GM12878 (cell line): Measurements from ENCODE around the gene FLT3LG. TPM values are rescaled to one million over a fixed set of nuclear protein-coding genes. Genes with fewer than 3 reads are reported as not detected.

Experiments used
- ATAC-seq: fragments of 200-7000 bp; cut with Tn5 transposase; 3 replicates; pipeline ENCODE4 v1.9.1; 2020; ENCODE audit warnings: mild to moderate bottlenecking, moderate library complexity
- BruUV-seq: library from RNA; stranded (reverse); fragments of 400-500 nt; replicated peaks from 2 replicates; lab custom pipeline; 2021; lab: Mats Ljungman, UMichigan
- CTCF ChIA-PET: fragments of 300-600 bp; sonication (Branson Sonifier 250); formaldehyde crosslinking; extraction: SDS; loops from one replicate; lab custom pipeline; 2021; ENCODE audit warnings: inconsistent platforms; lab: Yijun Ruan, JAX
- POLR2A ChIA-PET: fragments of 350-600 bp; formaldehyde crosslinking; extraction: SDS; loops from one replicate; lab custom pipeline; 2021; ENCODE audit warnings: inconsistent platforms; lab: Charles Lee
- RAD21 ChIA-PET: fragments of 300-600 bp; sonication (Branson Sonifier 250); formaldehyde crosslinking; loops from one replicate; lab custom pipeline; 2023; ENCODE audit warnings: antibody characterized with exemption; ENCODE audit not compliant: unreplicated experiment; lab: Charles Lee
- SMC1A ChIA-PET: fragments of 300-600 bp; sonication (Branson Sonifier 250); formaldehyde crosslinking; loops from one replicate; lab custom pipeline; 2023; ENCODE audit not compliant: unreplicated experiment, uncharacterized antibody; lab: Charles Lee
- DNase-seq: peaks from one replicate; pipeline ENCODE4 v3.0.0-alpha.2; 2011; ENCODE audit warnings: low read depth, low spot score
- FAIRE-seq: peaks from 3 replicates; lab custom pipeline; 2011; peaks lifted over from hg19 to GRCh38; lab: Jason Lieb, UNC
- H2AFZ ChIP-seq: 2 replicates; pipeline ENCODE4 v1.6.0; 2011; ENCODE audit warnings: low read depth, low read length, control low read depth; ENCODE audit not compliant: control insufficient read depth
- H3K27ac ChIP-seq: 2 replicates; pipeline ENCODE4 v1.5.1; 2011; ENCODE audit warnings: control low read depth; ENCODE audit not compliant: control insufficient read depth, insufficient read depth
- H3K27me3 ChIP-seq, 2 experiments: replicated peaks in 1 of 2; 2 replicates each; pipeline versions ENCODE4 v1.6.0 to v1.6.1; 2011; ENCODE audit warnings: low read length in 1 of 2; ENCODE audit not compliant: control insufficient read depth in 2 of 2, insufficient read depth in 2 of 2
- H3K36me3 ChIP-seq, 2 experiments: 2 replicates each; pipeline ENCODE4 v1.5.1; 2011; ENCODE audit warnings: low read length in 1 of 2; ENCODE audit not compliant: control insufficient read depth in 2 of 2, insufficient read depth in 2 of 2
- H3K4me1 ChIP-seq: 2 replicates; pipeline ENCODE4 v1.6.1; 2011; ENCODE audit warnings: mild to moderate bottlenecking, low read length, moderate library complexity, mixed read lengths; ENCODE audit not compliant: control insufficient read depth, insufficient read depth
- H3K4me2 ChIP-seq: 2 replicates; pipeline ENCODE4 v1.6.0; 2011; ENCODE audit warnings: control low read depth; ENCODE audit not compliant: control insufficient read depth, insufficient read depth
- H3K4me3 ChIP-seq: fragments of 200-600 bp; sonication (generic); 2 replicates; pipeline ENCODE4 v1.5.1; 2016
- H3K79me2 ChIP-seq: 2 replicates; pipeline ENCODE4 v1.6.0; 2011; ENCODE audit warnings: low read length; ENCODE audit not compliant: control insufficient read depth, insufficient read depth
- H3K9ac ChIP-seq: 2 replicates; pipeline ENCODE4 v1.8.0; 2011; ENCODE audit warnings: low read length, control low read depth, mixed read lengths; ENCODE audit not compliant: control insufficient read depth, insufficient read depth
- H3K9me3 ChIP-seq: replicated peaks from 3 replicates; pipeline ENCODE4 v1.5.1; 2011; ENCODE audit warnings: mild to moderate bottlenecking, low read length; ENCODE audit not compliant: control insufficient read depth, insufficient read depth
- H4K20me1 ChIP-seq: 2 replicates; pipeline ENCODE4 v1.6.0; 2011; ENCODE audit not compliant: control insufficient read depth, insufficient read depth
- CEBPB ChIP-seq, 2 experiments: fragments of 150-350 bp in 1 of 2; IDR thresholded peaks; 2 replicates each; pipeline ENCODE4 v1.6.1; 2012 to 2014; ENCODE audit warnings: low read depth in 2 of 2, low read length in 2 of 2, borderline replicate concordance in 1 of 2, inconsistent platforms in 1 of 2
- DPF2 ChIP-seq: fragments of 450-650 bp; IDR thresholded peaks from 2 replicates; pipeline ENCODE4 v1.6.1; 2017; ENCODE audit warnings: mild to moderate bottlenecking
- FOXM1 ChIP-seq: IDR thresholded peaks from 2 replicates; pipeline ENCODE4 v1.6.1; 2012; ENCODE audit warnings: low read depth, mild to moderate bottlenecking, inconsistent platforms, low read length, moderate library complexity
- IRF3 ChIP-seq: fragments of 450-650 bp; IDR thresholded peaks from 2 replicates; pipeline ENCODE4 v1.6.1; 2014; ENCODE audit warnings: mild to moderate bottlenecking
- LARP7 ChIP-seq: fragments of 450-650 bp; IDR thresholded peaks from 2 replicates; pipeline ENCODE4 v1.6.1; 2017; ENCODE audit warnings: mild to moderate bottlenecking
- POLR2AphosphoS2 ChIP-seq: IDR thresholded peaks from 2 replicates; pipeline ENCODE4 v1.6.1; 2011; ENCODE audit warnings: low read depth, mild to moderate bottlenecking, low read length, improper control_type of control experiment, moderate library complexity
- PRDM15 ChIP-seq: fragments of 450-650 bp; formaldehyde crosslinking; IDR thresholded peaks from 2 replicates; pipeline ENCODE4 v1.4.0; 2020; ENCODE audit warnings: mild to moderate bottlenecking, moderate library complexity
- RBBP5 ChIP-seq: fragments of 200-600 bp; sonication (generic); conservative IDR thresholded peaks from 2 replicates; pipeline ENCODE4 v1.6.1; 2016
- REST ChIP-seq: IDR thresholded peaks from 2 replicates; pipeline ENCODE4 v1.6.1; 2012; ENCODE audit warnings: mild to moderate bottlenecking, low read depth, low read length
- SIX5 ChIP-seq: IDR thresholded peaks from 2 replicates; pipeline ENCODE4 v1.6.1; 2011; ENCODE audit warnings: mild to moderate bottlenecking, low read depth, low read length, moderate library complexity; ENCODE audit not compliant: severe bottlenecking
- SMARCA5 ChIP-seq: fragments of 450-650 bp; IDR thresholded peaks from 2 replicates; pipeline ENCODE4 v1.6.1; 2017; ENCODE audit warnings: mild to moderate bottlenecking
- SREBF1 ChIP-seq: IDR thresholded peaks from 2 replicates; pipeline ENCODE4 v1.6.1; 2012; ENCODE audit warnings: mild to moderate bottlenecking, low read length
- TARDBP ChIP-seq: IDR thresholded peaks from 2 replicates; pipeline ENCODE4 v1.6.1; 2016; ENCODE audit warnings: borderline replicate concordance
- ZNF274 ChIP-seq: IDR thresholded peaks from one replicate; pipeline ENCODE4 v1.8.0; 2011; ENCODE audit not compliant: insufficient read length, insufficient read depth
- WGBS: methylation state at CpG from one replicate; pipeline ENCODE4 v1.1.6; 2016; ENCODE audit warnings: low lambda C conversion rate; ENCODE audit not compliant: insufficient replicate concordance, insufficient coverage; ENCODE audit errors: missing lambda C conversion rate; 5-methylcytosine and 5-hydroxymethylcytosine counted together
- in situ Hi-C: fragments of 300-500 bp; cut with MboI; formaldehyde crosslinking; loops from 9 replicates; pipeline ENCODE4 v1.14.3; 2018; ENCODE audit warnings: mixed read lengths
- intact Hi-C: fragments of 100-400 bp; cut with micrococcal nuclease; formaldehyde crosslinking; loops from one replicate; pipeline ENCODE4 v1.14.2; 2022; ENCODE audit not compliant: unreplicated experiment
- polyA plus RNA-seq, 11 experiments: library from polyadenylated mRNA; depleted of rRNA in 4 of 11; unstranded in 6 of 11; stranded (reverse) in 5 of 11; fragments of >200 nt; fragmentation: Nextera tagmentation in 4 of 11; fragmentation: Illumina TruSeq in 1 of 11; extraction: Ambion mirVana in 4 of 11; extraction: Trizol in 1 of 11; gene quantifications; 1 replicate in 1 of 11; 2 replicates in 10 of 11; pipeline versions ENCODE4 v1.2.1 to v1.2.3, GENCODE V29; 2011 to 2016; ENCODE audit warnings: inconsistent platforms in 2 of 11, missing spikeins in 2 of 11, low read depth in 1 of 11
- total RNA-seq, 4 experiments: library from RNA; depleted of rRNA in 3 of 4; stranded (reverse); fragments of >200 nt in 3 of 4; fragmentation: Illumina TruSeq in 1 of 4; extraction: Trizol in 1 of 4; gene quantifications; 2 replicates each; pipeline versions ENCODE4 v1.2.1 to v1.2.3, GENCODE V29; 2013 to 2021

Gene FLT3LG
- total and polyA plus RNA-seq, 10 of the 15 experiments (the other 5 are each of a cell fraction or from before 2014, with no cell fraction given): 0.68 to 13.1 (median 4.3) TPM

GRCh38 chr19:49448432-49448786 lies 25.6 kb upstream of the FLT3LG start:
- Histone ChIP-seq H4K20me1 (no peaks in the 10 kb centered on the region; the same call in 1 of the 2 replicates), H3K4me1 (peaks cover 5% of the 10 kb centered on the region), H2AFZ (no peak overlapping the region), H3K36me3 (peaks cover 2 to 6% of the 10 kb centered on the region in 2 experiments; a peak in 3 of 4 replicates), H3K9me3 (no peaks in the 10 kb centered on the region), H3K9ac (no peak overlapping the region), H3K27me3 (no peaks in the 10 kb centered on the region), H3K79me2 (peaks cover 19% of the 10 kb centered on the region), H3K4me2 (no peak overlapping the region), H3K27ac (no peak overlapping the region), H3K4me3 (no peak overlapping the region)
- ChIA-PET CTCF (interaction anchor here (1.0 to 1.3 kb wide), 2 partner anchors 25 to 122 kb away, joined by 3 to 5 read pairs; partner anchors contain the start of gene FLT3LG), RAD21 (no interaction called here), SMC1A (interaction anchor here (0.9 kb wide), 1 partner anchor 25 kb away, joined by 4 read pairs; the partner anchor contains the start of gene FLT3LG), POLR2A (interaction anchor here (2.4 kb wide), 1 partner anchor 22 kb away, joined by 5 read pairs; no protein-coding TSS in a partner anchor)
- DNase-seq: no peak
- BruUV-seq: no TSS peak
- FAIRE-seq: no peak
- in situ Hi-C loops (no loop called here), intact Hi-C loops (no loop called here)
- ATAC-seq: no peak
- 91% methylated on average over 5 of the region's 6 CpGs for WGBS
- TF ChIP-seq TARDBP: no peak
- no peak for TF ChIP-seq REST
- TF ChIP-seq LARP7: no peak
- no peak for TF ChIP-seq POLR2AphosphoS2
- no peak for TF ChIP-seq RBBP5
- TF ChIP-seq SREBF1: no peak
- no peak for TF ChIP-seq DPF2
- no peak for TF ChIP-seq SMARCA5
- no peak for TF ChIP-seq FOXM1
- TF ChIP-seq IRF3: no peak
- no peak for TF ChIP-seq ZNF274
- TF ChIP-seq PRDM15 (CRISPR knock-in tag): no peak
- TF ChIP-seq CEBPB (IDR thresholded peaks at IDR 0.05; ENCODE audit: borderline replicate concordance in 1 of 2, low read depth in 2 of 2, low read length in 2 of 2): no peak
- TF ChIP-seq SIX5: no peak
